SU-DHL-6 (cell line): ENCODE measurements around the gene PDE4D.
"Not testable (repeated sequence)": the region's sequence is repeated elsewhere in the genome, so short reads cannot be mapped to it uniquely, and the experiment has no call there.

Experiments used
- H2AFZ ChIP-seq: fragments of 200-600 bp; sonication (generic); 2 replicates; pipeline ENCODE4 v1.6.1; 2014; ENCODE audit warnings: low read depth, mild to moderate bottlenecking, moderate library complexity, mixed read lengths, antibody characterized with exemption, low read length; ENCODE audit not compliant: severe bottlenecking
- H3F3A ChIP-seq: fragments of 200-600 bp; shearing (Covaris generic); 2 replicates; pipeline ENCODE4 v1.6.0; 2016; ENCODE audit warnings: antibody characterized with exemption, mild to moderate bottlenecking; ENCODE audit not compliant: insufficient read depth
- H3K27ac ChIP-seq: fragments of 200-600 bp; sonication (generic); 2 replicates; pipeline ENCODE4 v1.5.1; 2016; ENCODE audit warnings: low read depth, mild to moderate bottlenecking, low read length, moderate library complexity, mixed read lengths
- H3K27me3 ChIP-seq: fragments of 200-600 bp; sonication (generic), shearing (Covaris generic); 2 replicates; pipeline ENCODE4 v1.6.0; 2014; ENCODE audit warnings: mild to moderate bottlenecking, low read length
- H3K36me3 ChIP-seq: fragments of 200-600 bp; sonication (generic); 2 replicates; pipeline ENCODE4 v1.6.1; 2014; ENCODE audit warnings: mild to moderate bottlenecking, low read length, mixed read lengths
- H3K4me2 ChIP-seq: fragments of 300-600, 200-600 bp; shearing (Covaris generic), sonication (generic); 2 replicates; pipeline ENCODE4 v1.6.0; 2014; ENCODE audit warnings: low read length, low read depth, mild to moderate bottlenecking; ENCODE audit not compliant: poor library complexity, severe bottlenecking
- H3K4me3 ChIP-seq: fragments of 200-600 bp; sonication (generic); 2 replicates; pipeline ENCODE4 v1.5.1; 2014; ENCODE audit warnings: antibody characterized with exemption, low read length, mild to moderate bottlenecking, mixed read lengths; ENCODE audit not compliant: insufficient read depth, poor library complexity, severe bottlenecking
- H3K79me2 ChIP-seq: fragments of 200-600 bp; sonication (generic); 2 replicates; pipeline ENCODE4 v1.6.1; 2014; ENCODE audit warnings: mild to moderate bottlenecking, low read length, moderate library complexity; ENCODE audit not compliant: insufficient read depth
- H3K9ac ChIP-seq: fragments of 200-600 bp; sonication (generic); 2 replicates; pipeline ENCODE4 v1.7.0; 2014; ENCODE audit warnings: mild to moderate bottlenecking, low read length
- H3K9me2 ChIP-seq: fragments of 200-600 bp; sonication (generic); replicated peaks from 2 replicates; pipeline ENCODE4 v1.6.1; 2014; ENCODE audit warnings: low read length; ENCODE audit not compliant: insufficient read depth
- H3K9me3 ChIP-seq: fragments of 200-600 bp; sonication (generic); 2 replicates; pipeline ENCODE4 v1.6.1; 2014; ENCODE audit warnings: low read length, mixed read lengths; ENCODE audit not compliant: insufficient read depth
- H4K20me1 ChIP-seq: fragments of 200-600 bp; sonication (generic); 2 replicates; pipeline ENCODE4 v1.6.1; 2014; ENCODE audit warnings: low read depth, mild to moderate bottlenecking, antibody characterized with exemption, low read length, moderate library complexity, mixed read lengths
- EZH2phosphoT487 ChIP-seq: fragments of 200-600 bp; sonication (generic), shearing (Covaris generic); conservative IDR thresholded peaks from 2 replicates; pipeline ENCODE4 v1.6.1; 2018; ENCODE audit warnings: mild to moderate bottlenecking, antibody characterized with exemption, low read length, moderate library complexity, mixed read lengths
- TF ChIP-seq, protein P1 (sequence below): fragments of 200-600 bp; sonication (generic); IDR thresholded peaks from one replicate; pipeline ENCODE4 v1.5.1; 2017; ENCODE audit warnings: antibody characterized with exemption, mild to moderate bottlenecking, low read length, moderate library complexity; ENCODE audit not compliant: insufficient read depth, poor library complexity, severe bottlenecking

PDE4D gene

DNA sequence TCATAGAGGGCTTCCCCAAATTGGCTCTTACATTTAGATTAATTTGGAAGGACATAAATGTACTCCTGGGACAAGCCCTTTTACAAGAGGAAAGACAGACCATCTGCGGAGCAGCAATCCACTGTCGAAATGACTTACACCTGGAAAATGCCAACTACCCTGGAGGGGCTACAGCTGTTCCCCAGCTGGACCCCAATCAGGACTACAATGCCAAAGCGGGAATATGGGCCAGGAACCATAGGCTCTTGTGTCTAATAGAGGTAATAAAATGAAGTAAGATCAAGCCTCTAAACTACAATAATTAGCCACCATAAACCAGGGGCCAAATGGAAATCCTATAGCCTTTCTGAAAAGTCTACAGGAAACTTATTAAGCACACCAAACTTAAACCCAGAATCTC, 581.3 kb downstream of the PDE4D start:
- H3K9me3 ChIP-seq: no peaks in the 10 kb centered on the region
- H3K79me2 ChIP-seq: no peaks in the 10 kb centered on the region
- no peaks in the 10 kb centered on the region for H4K20me1 ChIP-seq
- no peak overlapping the region for H3K4me3 ChIP-seq
- no peaks in the 10 kb centered on the region for H3F3A ChIP-seq
- H3K9me2 ChIP-seq: no peaks in the 10 kb centered on the region
- no peak overlapping the region for H3K27ac ChIP-seq
- H3K27me3 ChIP-seq: no peaks in the 10 kb centered on the region
- no peak overlapping the region for H2AFZ ChIP-seq
- H3K9ac ChIP-seq: no peak overlapping the region
- TF ChIP-seq, protein P1, sequence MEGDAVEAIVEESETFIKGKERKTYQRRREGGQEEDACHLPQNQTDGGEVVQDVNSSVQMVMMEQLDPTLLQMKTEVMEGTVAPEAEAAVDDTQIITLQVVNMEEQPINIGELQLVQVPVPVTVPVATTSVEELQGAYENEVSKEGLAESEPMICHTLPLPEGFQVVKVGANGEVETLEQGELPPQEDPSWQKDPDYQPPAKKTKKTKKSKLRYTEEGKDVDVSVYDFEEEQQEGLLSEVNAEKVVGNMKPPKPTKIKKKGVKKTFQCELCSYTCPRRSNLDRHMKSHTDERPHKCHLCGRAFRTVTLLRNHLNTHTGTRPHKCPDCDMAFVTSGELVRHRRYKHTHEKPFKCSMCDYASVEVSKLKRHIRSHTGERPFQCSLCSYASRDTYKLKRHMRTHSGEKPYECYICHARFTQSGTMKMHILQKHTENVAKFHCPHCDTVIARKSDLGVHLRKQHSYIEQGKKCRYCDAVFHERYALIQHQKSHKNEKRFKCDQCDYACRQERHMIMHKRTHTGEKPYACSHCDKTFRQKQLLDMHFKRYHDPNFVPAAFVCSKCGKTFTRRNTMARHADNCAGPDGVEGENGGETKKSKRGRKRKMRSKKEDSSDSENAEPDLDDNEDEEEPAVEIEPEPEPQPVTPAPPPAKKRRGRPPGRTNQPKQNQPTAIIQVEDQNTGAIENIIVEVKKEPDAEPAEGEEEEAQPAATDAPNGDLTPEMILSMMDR: no peak
- no peak for TF ChIP-seq EZH2phosphoT487
- no peak overlapping the region for H3K4me2 ChIP-seq
- H3K36me3 ChIP-seq: no peaks in the 10 kb centered on the region

DNA sequence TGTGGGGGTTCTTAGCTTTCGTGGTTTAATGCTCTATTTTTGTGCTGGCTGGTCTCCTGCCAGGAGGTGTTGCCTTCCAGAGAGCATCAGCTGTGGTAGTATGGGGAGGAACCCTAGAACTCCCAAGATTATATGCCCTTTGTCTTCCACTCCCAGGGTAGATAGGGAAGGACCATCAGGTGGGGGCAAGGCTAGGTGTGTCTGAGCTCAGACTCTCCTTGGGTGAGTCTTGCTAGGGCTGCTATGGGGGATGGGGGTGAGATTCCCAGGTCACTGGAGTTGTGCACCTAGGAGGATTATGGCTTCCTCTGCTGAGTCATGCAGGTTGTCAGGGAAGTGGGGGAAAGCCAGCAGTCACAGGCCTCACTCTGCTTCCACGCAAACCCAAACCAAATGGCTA, 584.8 kb downstream of the PDE4D start:
- H3K27me3 ChIP-seq, H3K9me3 ChIP-seq, H3K27ac ChIP-seq, H3K36me3 ChIP-seq, H3F3A ChIP-seq, H3K9me2 ChIP-seq, H4K20me1 ChIP-seq, H3K4me3 ChIP-seq, H2AFZ ChIP-seq, H3K9ac ChIP-seq, H3K4me2 ChIP-seq, H3K79me2 ChIP-seq: not testable (repeated sequence)

GRCh38 chr5:59303289-59303716, 590.2 kb downstream of the PDE4D start:
- H3K9ac ChIP-seq, H2AFZ ChIP-seq, H3K27ac ChIP-seq, H3K27me3 ChIP-seq, H3K9me2 ChIP-seq, H3K9me3 ChIP-seq, H3K4me3 ChIP-seq, H3K79me2 ChIP-seq, H3F3A ChIP-seq, H3K36me3 ChIP-seq, H4K20me1 ChIP-seq, H3K4me2 ChIP-seq: not testable (repeated sequence)

- H4K20me1 ChIP-seq, H3K4me2 ChIP-seq, H3K27me3 ChIP-seq, H3K36me3 ChIP-seq, H3F3A ChIP-seq, H2AFZ ChIP-seq, H3K79me2 ChIP-seq, H3K9me2 ChIP-seq, H3K4me3 ChIP-seq, H3K27ac ChIP-seq, H3K9me3 ChIP-seq, H3K9ac ChIP-seq: not testable (repeated sequence)
These were observed 591.0 kb downstream of the PDE4D start for GRCh38 chr5:59302509-59302908.

DNA sequence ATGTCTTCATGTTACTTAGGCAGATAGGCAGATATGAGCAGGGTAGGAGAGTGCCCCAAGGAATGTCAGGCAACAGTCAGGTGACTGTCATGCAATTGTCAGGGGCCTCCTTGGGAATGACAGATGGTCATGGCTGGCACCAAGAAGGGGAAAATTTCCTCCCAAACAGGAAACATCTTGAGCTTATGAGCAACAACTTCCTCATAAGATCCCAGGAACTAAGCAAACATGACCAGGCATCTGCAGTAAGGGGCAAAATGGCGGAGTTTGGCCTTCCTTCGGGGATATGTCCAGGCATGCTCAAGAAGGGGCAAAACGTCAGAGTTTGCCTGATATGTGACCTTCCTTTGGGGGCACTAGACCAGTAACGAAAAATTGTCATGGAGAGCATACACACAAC, 591.8 kb downstream of the PDE4D start:
- no peak overlapping the region for H3K27ac ChIP-seq
- no peak for TF ChIP-seq EZH2phosphoT487
- TF ChIP-seq, protein P1: no peak
- no peak overlapping the region for H2AFZ ChIP-seq

More for the DNA sequence above, 591.8 kb downstream of the PDE4D start:
- H3K9ac ChIP-seq: no peak overlapping the region
- no peaks in the 10 kb centered on the region for H4K20me1 ChIP-seq
- H3K4me3 ChIP-seq: no peak overlapping the region
- no peaks in the 10 kb centered on the region for H3F3A ChIP-seq
- no peaks in the 10 kb centered on the region for H3K9me3 ChIP-seq
- no peaks in the 10 kb centered on the region for H3K36me3 ChIP-seq
- H3K4me2 ChIP-seq: no peak overlapping the region
- no peaks in the 10 kb centered on the region for H3K79me2 ChIP-seq
- H3K9me2 ChIP-seq: no peaks in the 10 kb centered on the region
- H3K27me3 ChIP-seq: no peaks in the 10 kb centered on the region
